ENCODE data around the gene LYRM1. TPM values are rescaled to one million over a fixed set of nuclear protein-coding genes. Genes with fewer than 3 reads are reported as not detected.

The LYRM1 gene
- total and polyA plus RNA-seq, 10 of the 15 experiments (the other 5 are each of a cell fraction or from before 2014, with no cell fraction given) = 18.4 to 54.4 (median 38.0) TPM

GRCh38 chr16:20887207-20887606, 13.4 kb upstream of the LYRM1 start:
- DNase-seq (ENCODE audit: low read depth, low spot score) = no peak
- no peaks in the 10 kb centered on the region for H3K27me3 ChIP-seq (replicated peaks in 1 of 2; ENCODE audit: control insufficient read depth in 2 of 2, insufficient read depth in 2 of 2, low read length in 1 of 2)
- FAIRE-seq = no peak
- no peak for ATAC-seq
- no peaks in the 10 kb centered on the region for H4K20me1 ChIP-seq (ENCODE audit: control insufficient read depth, insufficient read depth)
- ChIA-PET SMC1A (ENCODE audit: uncharacterized antibody, unreplicated experiment) (interaction anchor here (1.5 to 2.4 kb wide), 2 partner anchors 12 to 37 kb away, joined by 6 to 7 read pairs; no protein-coding TSS in a partner anchor), CTCF (interaction anchor here (0.7 kb wide), 1 partner anchor 12 kb away, joined by 3 read pairs; no protein-coding TSS in a partner anchor), POLR2A (interaction anchor here (1.3 kb wide), 1 partner anchor 12 kb away, joined by 3 read pairs; no protein-coding TSS in a partner anchor), RAD21 (ENCODE audit: unreplicated experiment) (interaction anchor here (3.0 kb wide), 1 partner anchor 37 kb away, joined by 7 read pairs; no protein-coding TSS in a partner anchor)
- no peak overlapping the region for H3K27ac ChIP-seq (ENCODE audit: control insufficient read depth, insufficient read depth)
- H3K36me3 ChIP-seq (ENCODE audit: control insufficient read depth in 2 of 2, insufficient read depth in 2 of 2, low read length in 1 of 2) = no peaks in the 10 kb centered on the region; a peak in 2 of 4 replicates
- H2AFZ ChIP-seq (ENCODE audit: control insufficient read depth, low read depth, low read length) = no peak overlapping the region
- no peaks in the 10 kb centered on the region for H3K79me2 ChIP-seq (ENCODE audit: control insufficient read depth, insufficient read depth, low read length)
- TF ChIP-seq ZNF207 (IDR thresholded peaks at IDR 0.05; ENCODE audit: borderline replicate concordance) = no peak
- TF ChIP-seq ETV6 (conservative IDR thresholded peaks at IDR 0.05 in 1 of 2, IDR thresholded peaks at IDR 0.05 in 1 of 2; ENCODE audit: borderline replicate concordance in 1 of 2, low read depth in 1 of 2) = no peak
- no peak for TF ChIP-seq MTA3 (IDR thresholded peaks at IDR 0.05; ENCODE audit: borderline replicate concordance, low read length)
- no peak for TF ChIP-seq ZNF274 (IDR thresholded peaks at IDR 0.05; ENCODE audit: insufficient read depth, insufficient read length)
- TF ChIP-seq SUPT20H (IDR thresholded peaks at IDR 0.05; ENCODE audit: borderline replicate concordance, control insufficient read depth, low read depth, low read length) = no peak
- TF ChIP-seq IKZF2 (IDR thresholded peaks at IDR 0.05) = no peak
- no peak for TF ChIP-seq ZNF622 (IDR thresholded peaks at IDR 0.05)
- no peak for TF ChIP-seq BACH1 (IDR thresholded peaks at IDR 0.05; ENCODE audit: borderline replicate concordance)
- TF ChIP-seq POLR2AphosphoS2 (IDR thresholded peaks at IDR 0.05; ENCODE audit: low read depth, low read length) = no peak
- no peak for TF ChIP-seq MYB (IDR thresholded peaks at IDR 0.05; ENCODE audit: borderline replicate concordance, low read depth, low read length)
- no peak for TF ChIP-seq IRF4 (IDR thresholded peaks at IDR 0.05; ENCODE audit: low read depth, low read length)
- no peak for TF ChIP-seq TCF3 (IDR thresholded peaks at IDR 0.05; ENCODE audit: borderline replicate concordance, insufficient read depth, low read depth, low read length)
- no peak for TF ChIP-seq ZBED1 (IDR thresholded peaks at IDR 0.05; ENCODE audit: borderline replicate concordance)
- no peak for TF ChIP-seq TARDBP (IDR thresholded peaks at IDR 0.05; ENCODE audit: borderline replicate concordance)
- TF ChIP-seq EZH2 (IDR thresholded peaks at IDR 0.05; ENCODE audit: borderline replicate concordance, control insufficient read depth, low read depth, low read length) = no peak
- no peak overlapping the region for H3K9ac ChIP-seq (ENCODE audit: control insufficient read depth, insufficient read depth, low read length)
- in situ Hi-C loops (cut with MboI) (no loop called here), intact Hi-C loops (cut with micrococcal nuclease; ENCODE audit: unreplicated experiment) (no loop called here)
- no peak overlapping the region for H3K4me3 ChIP-seq
- no peak overlapping the region for H3K4me2 ChIP-seq (ENCODE audit: control insufficient read depth, insufficient read depth)
- H3K4me1 ChIP-seq (ENCODE audit: control insufficient read depth, insufficient read depth, low read length) = no peaks in the 10 kb centered on the region
- 100% methylated on average over 1 of the region's 1 CpG for WGBS (ENCODE audit: insufficient coverage, insufficient replicate concordance, low lambda C conversion rate, missing lambda C conversion rate)
- no peaks in the 10 kb centered on the region for H3K9me3 ChIP-seq (replicated peaks; ENCODE audit: control insufficient read depth, insufficient read depth, low read length)
- BruUV-seq (replicated peaks) = no TSS peak

All from GM12878 (cell line).